Gastroesophageal sphincter (tissue), 4 donors: ENCODE measurements around the gene ULK2. TPM values are rescaled to one million over a fixed set of nuclear protein-coding genes. Genes with fewer than 3 reads are reported as not detected.

Source experiments
- ATAC-seq: fragments of 150-250 bp; one replicate; pipeline ENCODE4 v1.9.1; 2016; ENCODE audit warnings: mild to moderate bottlenecking, moderate library complexity
- H3K27ac ChIP-seq, 4 donors: fragments of 200-600 bp; sonication (generic) in 3 of 4; 1 replicate in 3 of 4; 2 replicates in 1 of 4; pipeline ENCODE4 v1.5.1; 2016 to 2019
- H3K27me3 ChIP-seq: fragments of 200-600 bp; sonication (generic); one replicate; pipeline ENCODE4 v1.5.1; 2019
- H3K36me3 ChIP-seq, 2 donors: fragments of 200-600 bp; sonication (generic); one replicate each; pipeline ENCODE4 v1.5.1; 2019; ENCODE audit warnings: control low read depth in 1 of 2
- H3K4me1 ChIP-seq, 3 donors: fragments of 200-600 bp; sonication (generic); 1 replicate in 2 of 3; 2 replicates in 1 of 3; pipeline ENCODE4 v1.5.1; 2016 to 2019; ENCODE audit warnings: control low read depth in 2 of 3
- H3K4me3 ChIP-seq, 2 donors: fragments of 200-600 bp; sonication (generic); one replicate each; pipeline ENCODE4 v1.5.1; 2019; ENCODE audit warnings: mild to moderate bottlenecking in 1 of 2, moderate library complexity in 1 of 2
- H3K9me3 ChIP-seq, 3 donors: fragments of 200-600 bp; sonication (generic); one replicate each; pipeline ENCODE4 v1.5.1; 2017 to 2019; ENCODE audit warnings: control low read depth in 2 of 3
- EP300 ChIP-seq: sonication (generic); formaldehyde crosslinking; IDR thresholded peaks from one replicate; pipeline ENCODE4 v1.6.1; 2017; ENCODE audit warnings: antibody characterized with exemption, mild to moderate bottlenecking
- POLR2A ChIP-seq, 2 donors: fragments of 450-650 bp; IDR thresholded peaks; one replicate each; pipeline ENCODE4 v1.6.1; 2017; ENCODE audit warnings: antibody characterized with exemption in 2 of 2, mild to moderate bottlenecking in 2 of 2, moderate library complexity in 1 of 2
- POLR2AphosphoS5 ChIP-seq: sonication (generic); formaldehyde crosslinking; IDR thresholded peaks from one replicate; pipeline ENCODE4 v1.6.1; 2017; ENCODE audit warnings: antibody characterized with exemption
- whole genome bisulfite sequencing, 2 donors: methylation state at CpG; one replicate each; pipeline ENCODE4 v1.1.5; 2018; ENCODE audit warnings: low coverage in 1 of 2; 5-methylcytosine and 5-hydroxymethylcytosine counted together
- total RNA-seq, 4 donors: library from RNA; depleted of rRNA; stranded (reverse); fragments of >200 nt; gene quantifications; one replicate each; pipeline ENCODE4 v1.1.0, GENCODE V29; 2016
- TF ChIP-seq, protein P1 (sequence below), 4 experiments: fragments of 200-600 bp in 2 of 4; fragments of 450-650 bp in 2 of 4; sonication (generic) in 1 of 4; IDR thresholded peaks; one replicate each; pipeline ENCODE4 v1.5.1; 2017 to 2019; ENCODE audit warnings: antibody characterized with exemption in 4 of 4, mild to moderate bottlenecking in 2 of 4, moderate library complexity in 2 of 4

ULK2 gene
- total RNA-seq, 4 donors from 2014 or later: 29.2 to 48.7 (median 47.5) TPM

DNA sequence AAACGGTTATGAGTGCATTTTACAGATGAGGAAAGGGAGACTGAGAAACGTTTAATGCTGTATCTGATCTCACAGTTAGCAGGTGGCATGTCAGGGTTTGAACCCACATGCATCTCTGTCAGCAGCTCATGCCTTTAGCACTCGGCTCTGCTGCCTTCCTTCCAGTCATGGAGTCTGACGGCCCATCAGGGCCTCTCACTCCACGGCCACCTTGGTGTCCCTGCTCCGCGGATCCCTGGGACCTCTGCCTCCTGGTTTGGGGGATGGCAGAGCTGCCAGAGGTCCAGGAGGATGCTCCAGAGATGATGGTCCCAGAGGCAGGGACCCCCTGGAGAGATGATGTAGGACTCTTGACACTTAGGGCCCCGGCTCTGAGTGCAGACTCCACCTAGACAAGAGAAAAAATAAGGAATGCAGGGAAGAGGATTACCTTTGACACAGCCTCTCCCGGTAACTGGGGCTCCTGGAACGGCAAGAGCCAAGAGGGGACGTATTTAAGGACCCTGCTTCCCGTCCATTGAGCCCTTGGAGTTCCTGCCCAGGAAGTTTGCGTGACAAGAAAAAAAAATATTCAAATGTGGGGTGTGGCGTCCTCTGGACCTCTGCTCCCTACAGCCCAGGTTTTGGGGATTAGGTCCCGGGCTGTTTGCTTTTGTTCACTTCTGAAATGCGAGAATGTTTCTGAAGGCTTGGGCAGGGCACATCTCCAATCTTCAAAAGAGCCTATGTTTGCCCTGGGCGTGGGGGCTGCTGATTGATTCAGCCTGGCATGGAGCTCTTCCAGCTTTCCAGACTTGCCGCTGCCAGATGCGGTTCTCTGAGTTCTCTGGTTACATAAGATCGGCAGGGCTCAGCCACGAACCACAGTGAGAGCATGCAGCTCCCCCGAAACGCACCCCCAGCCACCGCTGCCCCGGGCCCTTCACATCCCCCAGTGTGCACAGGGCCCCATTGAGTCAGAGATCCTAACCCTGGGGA lies 119.6 kb downstream of the ULK2 start, which contains the start of gene ALDH3A1:
Gene ALDH3A1, minus strand, starts transcription at position 470 of the 978 bp plus-strand sequence. CDS start 3,169 bp downstream, outside the sequence.
- H3K36me3 ChIP-seq: no peaks in the 10 kb centered on the region
- peaks cover 0 to 35% (median 4%) of the 10 kb centered on the region in 3 donors for H3K4me1 ChIP-seq
- TF ChIP-seq POLR2A (IDR thresholded peaks at IDR 0.05): no peak
- no peak for TF ChIP-seq EP300
- TF ChIP-seq POLR2AphosphoS5: no peak
- TF ChIP-seq, protein P1, sequence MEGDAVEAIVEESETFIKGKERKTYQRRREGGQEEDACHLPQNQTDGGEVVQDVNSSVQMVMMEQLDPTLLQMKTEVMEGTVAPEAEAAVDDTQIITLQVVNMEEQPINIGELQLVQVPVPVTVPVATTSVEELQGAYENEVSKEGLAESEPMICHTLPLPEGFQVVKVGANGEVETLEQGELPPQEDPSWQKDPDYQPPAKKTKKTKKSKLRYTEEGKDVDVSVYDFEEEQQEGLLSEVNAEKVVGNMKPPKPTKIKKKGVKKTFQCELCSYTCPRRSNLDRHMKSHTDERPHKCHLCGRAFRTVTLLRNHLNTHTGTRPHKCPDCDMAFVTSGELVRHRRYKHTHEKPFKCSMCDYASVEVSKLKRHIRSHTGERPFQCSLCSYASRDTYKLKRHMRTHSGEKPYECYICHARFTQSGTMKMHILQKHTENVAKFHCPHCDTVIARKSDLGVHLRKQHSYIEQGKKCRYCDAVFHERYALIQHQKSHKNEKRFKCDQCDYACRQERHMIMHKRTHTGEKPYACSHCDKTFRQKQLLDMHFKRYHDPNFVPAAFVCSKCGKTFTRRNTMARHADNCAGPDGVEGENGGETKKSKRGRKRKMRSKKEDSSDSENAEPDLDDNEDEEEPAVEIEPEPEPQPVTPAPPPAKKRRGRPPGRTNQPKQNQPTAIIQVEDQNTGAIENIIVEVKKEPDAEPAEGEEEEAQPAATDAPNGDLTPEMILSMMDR (IDR thresholded peaks at IDR 0.05): no peak
- H3K9me3 ChIP-seq: no peaks in the 10 kb centered on the region
- H3K27ac ChIP-seq: no peak within 1 kb of the TSS
- no peak within 1 kb of the TSS for H3K4me3 ChIP-seq
- 47 to 62% methylated on average over 7 to 14 of the region's 25 CpGs for WGBS, 2 donors
- no peaks in the 10 kb centered on the region for H3K27me3 ChIP-seq
- ATAC-seq: no peak

DNA sequence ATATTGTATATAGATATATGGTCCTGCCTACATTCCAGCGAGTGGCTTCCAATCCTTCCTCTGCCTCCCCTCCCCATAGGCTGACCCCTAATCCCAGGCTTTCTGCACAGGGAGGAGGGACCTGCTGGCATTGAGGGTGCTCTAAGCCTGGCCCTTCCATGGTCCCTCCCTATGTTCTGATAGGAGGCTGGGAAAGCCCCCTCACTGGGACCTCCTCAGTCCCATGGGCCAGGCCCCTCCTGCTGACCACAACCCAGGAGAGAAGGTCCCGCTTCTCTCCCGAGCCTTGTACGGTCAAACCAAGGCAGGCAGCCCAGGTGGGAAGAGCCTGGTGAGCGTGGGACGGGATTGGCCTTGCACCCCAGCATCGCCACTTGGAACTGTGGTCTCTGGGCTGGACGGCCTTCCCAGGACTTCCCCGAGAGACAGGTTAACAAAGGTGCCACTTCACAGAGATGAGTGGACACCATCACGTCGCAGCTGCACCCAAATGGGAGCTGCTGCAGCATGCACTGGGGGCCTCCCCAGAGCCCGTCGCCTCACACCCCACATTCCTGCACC lies 120.5 kb downstream of the ULK2 start:
- no peaks in the 10 kb centered on the region for H3K36me3 ChIP-seq
- H3K4me3 ChIP-seq: no peak overlapping the region
- TF ChIP-seq, protein P1 (IDR thresholded peaks at IDR 0.05): no peak
- TF ChIP-seq EP300 (no peak), POLR2AphosphoS5 (no peak), POLR2A (IDR thresholded peaks at IDR 0.05) (no peak)
- H3K4me1 ChIP-seq: peaks cover 0 to 28% (median 4%) of the 10 kb centered on the region in 3 donors
- no peaks in the 10 kb centered on the region for H3K27me3 ChIP-seq
- H3K27ac ChIP-seq: no peak overlapping the region
- WGBS, 2 donors: 78 to 89% methylated on average over 1 to 4 of the region's 13 CpGs
- H3K9me3 ChIP-seq: no peaks in the 10 kb centered on the region
- ATAC-seq: no peak

DNA sequence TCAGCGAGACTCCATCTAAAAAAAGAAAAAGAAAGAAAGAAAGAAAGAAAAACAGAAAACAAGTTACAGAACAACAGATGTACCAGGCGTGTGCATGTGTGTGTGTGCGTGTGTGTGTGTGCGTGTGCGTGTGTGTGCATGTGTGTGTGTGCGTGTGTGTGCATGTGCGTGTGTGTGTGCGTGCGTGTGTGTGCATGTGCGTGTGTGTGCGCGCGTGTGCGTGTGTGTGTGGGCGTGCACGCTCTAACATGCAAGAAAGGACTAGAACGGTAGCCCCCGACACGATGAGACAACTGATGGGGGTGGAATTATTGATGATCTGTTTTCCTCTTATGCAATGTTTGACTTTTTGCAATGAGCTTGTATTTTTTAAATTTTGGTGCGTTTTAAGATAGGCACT lies 121.2 kb downstream of the ULK2 start:
- no peak overlapping the region for H3K4me3 ChIP-seq
- no peak for TF ChIP-seq POLR2A (IDR thresholded peaks at IDR 0.05)
- no peak for TF ChIP-seq EP300
- no peak for TF ChIP-seq POLR2AphosphoS5
- TF ChIP-seq, protein P1 (IDR thresholded peaks at IDR 0.05): no peak
- no peak for ATAC-seq

DNA sequence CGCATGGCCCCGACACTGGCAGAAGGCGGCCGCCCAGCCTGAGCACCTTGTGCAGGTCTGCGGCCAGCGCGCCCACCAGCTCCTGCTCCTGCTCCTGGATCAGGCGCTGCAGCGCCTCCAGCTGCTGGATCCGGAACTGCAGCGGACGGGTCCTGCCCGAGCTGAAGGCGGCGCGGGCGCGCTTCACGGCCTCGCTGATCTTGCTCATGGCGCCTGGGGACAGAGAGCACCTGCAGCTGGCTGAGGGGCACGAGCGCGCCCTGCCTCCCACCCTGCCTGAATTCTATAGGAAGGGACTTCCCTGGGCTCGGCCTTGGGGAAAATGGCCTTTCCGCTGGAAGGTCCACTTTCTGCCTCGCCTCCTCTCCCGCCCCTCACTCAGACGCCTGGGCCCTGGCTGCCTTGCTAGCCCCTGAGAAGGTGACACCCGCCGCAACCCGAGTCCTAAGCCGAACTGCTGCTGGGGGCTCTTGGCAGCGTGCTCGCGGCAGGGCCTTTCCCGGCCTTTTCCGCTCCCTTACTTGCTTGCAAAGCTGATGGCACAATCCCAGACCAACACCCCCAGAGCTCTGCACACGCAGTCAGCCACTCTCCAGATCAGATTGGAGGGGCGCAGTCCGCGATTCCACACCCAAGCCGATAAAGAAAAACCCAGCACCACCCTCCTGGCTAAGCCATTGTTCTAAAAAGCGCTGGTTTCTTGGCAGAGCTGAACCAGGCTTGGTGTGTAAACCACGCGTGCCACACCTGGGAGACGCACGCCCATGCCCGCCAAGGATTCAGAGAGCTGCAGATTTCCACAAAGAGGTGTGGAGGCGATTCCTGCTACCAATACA lies 122.6 kb downstream of the ULK2 start:
- 81% methylated on average over 7 of the region's 50 CpGs; no CpG with 5 or more reads in 1 of the 2 donors for WGBS, 2 donors
- H3K27me3 ChIP-seq: no peaks in the 10 kb centered on the region
- H3K4me3 ChIP-seq: peak overlapping the region; percentile 42 to 63
- H3K4me1 ChIP-seq: peaks cover 0 to 28% (median 4%) of the 10 kb centered on the region in 3 donors
- ATAC-seq: peak; percentile 92
- TF ChIP-seq POLR2A (IDR thresholded peaks at IDR 0.05): no peak
- TF ChIP-seq, protein P1 (IDR thresholded peaks at IDR 0.05): peak in 3 of 4 experiments; percentile 93 to 96 (median 94)
- no peak for TF ChIP-seq EP300
- TF ChIP-seq POLR2AphosphoS5: no peak
- peak overlapping the region in 3 of 4 donors; percentile 18 to 77 (median 61) for H3K27ac ChIP-seq
- H3K36me3 ChIP-seq: no peaks in the 10 kb centered on the region
- H3K9me3 ChIP-seq: no peaks in the 10 kb centered on the region

More for the DNA sequence above, 121.2 kb downstream of the ULK2 start:
- Histone ChIP-seq H3K9me3 (no peaks in the 10 kb centered on the region), H3K27ac (no peak overlapping the region), H3K36me3 (no peaks in the 10 kb centered on the region), H3K4me1 (peaks cover 0 to 28% (median 4%) of the 10 kb centered on the region in 3 donors), H3K27me3 (no peaks in the 10 kb centered on the region)
- 91 to 95% methylated on average over 13 to 19 of the region's 20 CpGs for WGBS, 2 donors
